GM10847 (cell line): ENCODE results near the gene PRRT3.

ENCODE experiments used
- POLR2A ChIP-seq: IDR thresholded peaks from 2 replicates; pipeline ENCODE4 v1.6.1; 2011; ENCODE audit not compliant: insufficient read length; ENCODE audit errors: extremely low read depth

The PRRT3 gene

GRCh38 chr3:9897408-9898372, 54.5 kb downstream of the PRRT3 start:
- TF ChIP-seq POLR2A, result no peak
